CD1c-positive myeloid dendritic cell (primary cell): Measurements from ENCODE around the gene ROCK1.
"Not testable (repeated sequence)": the region's sequence is repeated elsewhere in the genome, so short reads cannot be mapped to it uniquely, and the experiment has no call there.

Experiments
- DNase-seq: peaks from one replicate; pipeline ENCODE4 v3.0.0-alpha.2; 2016; ENCODE audit errors: extremely low spot score

ROCK1 gene

DNA sequence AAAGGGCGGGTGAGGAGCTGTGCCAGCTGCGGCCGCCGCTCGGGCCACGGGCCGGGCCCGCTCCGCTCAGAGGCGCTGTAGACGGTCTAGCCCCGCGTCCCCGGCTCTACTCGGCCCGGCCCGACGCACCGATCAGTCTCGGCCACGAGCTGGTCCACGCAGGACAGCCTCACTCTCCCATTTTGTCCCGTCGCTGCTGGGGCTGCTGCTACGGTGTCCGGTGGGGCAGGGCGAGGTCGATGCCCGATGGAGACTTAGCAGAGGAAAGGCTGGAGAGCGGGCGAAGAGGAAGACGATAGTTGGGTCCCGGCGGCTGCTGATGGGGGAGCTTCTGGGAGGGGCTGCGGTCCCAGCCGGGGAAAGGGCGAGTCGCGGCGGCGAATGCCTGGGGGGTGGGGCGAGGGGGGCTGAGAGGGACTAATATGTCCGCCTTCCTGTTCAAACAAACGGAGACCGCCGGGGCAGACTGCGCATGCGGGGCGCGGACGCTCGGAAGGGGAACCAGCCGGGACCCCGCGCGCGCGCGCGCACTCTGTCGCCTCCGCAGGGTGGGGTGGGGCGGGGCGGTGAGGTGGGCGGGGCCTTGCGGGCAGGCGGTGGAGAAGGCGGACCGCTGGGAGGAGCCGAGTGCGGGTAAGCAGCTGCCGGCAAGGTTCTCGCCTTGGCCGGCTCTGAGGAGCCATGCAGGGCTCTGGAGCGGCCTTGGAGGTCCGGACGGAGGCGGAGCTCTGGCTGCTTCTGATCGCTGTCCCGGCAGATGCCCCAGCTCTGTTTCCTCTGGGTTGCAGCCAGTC lies at the start of gene ROCK1:
Gene ROCK1, minus strand, starts transcription at position 468 of the 794 bp plus-strand sequence. CDS start 903 bp downstream, outside the sequence.
- peak; percentile 97 for DNase-seq

DNA sequence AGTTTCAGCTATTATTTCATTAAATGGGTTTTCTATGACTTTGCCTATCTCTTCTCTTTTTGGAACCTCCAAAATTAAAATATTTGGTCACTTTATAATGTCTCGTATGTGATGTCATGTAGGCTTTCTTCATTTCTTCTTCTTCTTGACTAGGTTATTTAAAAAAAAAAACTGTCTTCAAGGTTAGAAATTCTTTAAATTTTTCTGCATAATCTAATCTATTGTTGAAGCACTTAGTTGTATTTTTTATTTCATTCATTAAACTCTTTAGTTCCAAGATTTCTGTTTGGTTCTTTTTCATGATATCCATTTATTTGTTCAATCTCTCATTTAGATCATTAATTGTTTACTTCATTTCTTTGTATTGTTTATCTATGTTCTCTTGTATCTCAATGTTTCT lies 43.8 kb upstream of the ROCK1 start:
- DNase-seq, result no peak

DNA sequence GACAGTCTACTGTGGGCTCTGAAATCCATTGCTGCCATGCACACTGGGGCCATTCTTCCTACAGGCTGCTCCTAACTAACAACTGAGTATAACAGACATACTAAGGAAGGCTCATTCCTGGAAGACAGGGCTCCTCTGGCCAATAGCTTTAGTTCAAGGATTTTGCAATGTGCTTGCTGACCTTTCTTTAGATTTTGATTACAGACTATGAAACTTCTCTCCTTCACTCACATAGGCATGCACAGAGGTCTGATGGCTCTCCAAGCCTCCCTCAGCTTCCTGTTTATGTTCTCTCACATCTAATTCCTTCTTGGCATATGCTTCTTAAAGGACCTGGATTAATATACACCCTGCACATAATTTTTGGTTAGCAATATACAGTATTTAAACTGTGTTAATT lies 34.4 kb upstream of the ROCK1 start:
- peak; percentile 8 for DNase-seq

DNA sequence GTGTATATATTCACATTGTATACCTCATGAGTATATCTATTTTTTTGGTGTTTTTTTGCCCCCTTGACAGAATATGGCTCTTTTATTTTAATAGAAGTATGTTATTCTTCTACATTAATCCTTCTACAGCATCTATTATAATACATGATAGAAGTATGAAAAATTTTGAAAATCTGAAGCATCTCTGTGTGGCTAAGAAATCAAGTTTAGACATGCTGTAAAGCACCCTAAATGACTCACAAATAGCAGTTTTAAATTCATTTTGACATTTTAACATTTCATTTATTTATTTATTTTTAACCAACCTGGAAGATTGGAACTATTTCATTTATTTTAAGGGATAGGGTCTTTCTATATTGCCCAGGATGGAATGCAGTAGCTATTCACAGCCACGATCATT lies 33.8 kb upstream of the ROCK1 start:
- no peak for DNase-seq

DNA sequence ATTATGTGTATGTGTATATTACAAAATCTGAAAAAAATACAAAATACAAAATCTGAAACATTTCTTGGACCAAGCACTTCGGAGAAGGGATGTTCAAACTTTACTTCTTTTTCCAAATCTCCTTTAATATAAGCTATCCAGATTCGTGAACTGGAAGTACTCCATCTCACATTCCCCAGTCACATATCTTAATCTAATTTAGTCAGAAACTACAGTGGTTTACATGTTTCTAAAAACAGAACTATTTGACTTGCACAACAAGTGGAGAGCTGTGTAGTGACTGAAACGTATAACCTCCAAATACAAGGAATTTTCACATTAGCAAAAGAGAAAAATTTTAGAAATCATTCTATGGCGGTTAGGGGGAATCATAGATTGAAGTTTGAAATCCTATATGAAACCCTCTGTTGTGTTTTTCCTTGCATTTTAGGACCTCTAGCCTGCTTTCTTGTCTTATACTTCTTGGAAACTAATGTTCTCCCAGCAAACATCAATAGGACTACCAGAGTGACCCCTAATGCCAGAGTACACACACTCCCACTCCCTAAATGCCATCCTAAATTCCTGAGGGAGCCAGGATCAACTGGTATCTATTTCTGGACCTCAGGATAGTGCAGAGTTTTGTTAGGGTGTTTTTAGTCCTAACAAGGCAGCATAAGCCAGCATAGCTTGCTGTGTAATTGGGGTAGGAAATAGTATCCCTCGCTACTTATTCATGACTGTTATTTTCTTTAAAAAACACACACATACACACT lies 30.2 kb upstream of the ROCK1 start:
- no peak for DNase-seq

DNA sequence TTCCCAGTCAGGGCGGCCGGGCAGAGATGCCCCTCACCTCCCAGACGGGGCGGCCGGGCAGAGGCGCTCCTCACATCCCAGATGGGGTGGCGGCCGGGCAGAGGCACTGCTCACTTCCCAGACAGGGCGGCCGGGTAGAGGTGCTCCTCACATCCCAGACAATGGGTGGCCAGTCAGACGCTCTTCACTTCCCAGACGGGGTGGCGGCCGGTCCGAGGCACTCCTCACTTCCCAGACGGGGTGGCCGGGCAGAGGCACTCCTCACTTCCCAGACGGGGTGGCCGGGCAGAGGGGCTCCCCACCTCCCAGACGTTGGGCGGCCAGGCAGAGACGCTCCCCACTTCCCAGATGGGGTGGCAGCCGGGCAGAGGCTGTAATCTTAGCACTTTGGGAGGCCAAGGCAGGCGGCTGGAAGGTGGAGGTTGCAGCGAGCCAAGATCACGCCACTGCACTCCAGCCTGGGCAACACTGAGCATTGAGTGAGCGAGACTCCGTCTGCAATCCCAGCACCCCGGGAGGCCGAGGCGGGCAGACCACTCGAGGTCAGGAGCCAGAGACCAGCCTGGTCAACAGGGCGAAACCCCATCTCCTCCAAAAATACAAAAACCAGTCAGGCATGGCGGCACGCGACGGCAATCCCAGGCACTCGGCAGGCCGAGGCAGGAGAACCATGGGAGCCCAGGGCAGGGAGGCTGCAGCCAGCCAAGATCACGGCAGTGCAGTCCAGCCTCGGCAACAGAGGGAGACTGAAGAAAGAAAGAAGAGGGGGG lies 26.3 kb upstream of the ROCK1 start:
- not testable (repeated sequence) for DNase-seq

DNA sequence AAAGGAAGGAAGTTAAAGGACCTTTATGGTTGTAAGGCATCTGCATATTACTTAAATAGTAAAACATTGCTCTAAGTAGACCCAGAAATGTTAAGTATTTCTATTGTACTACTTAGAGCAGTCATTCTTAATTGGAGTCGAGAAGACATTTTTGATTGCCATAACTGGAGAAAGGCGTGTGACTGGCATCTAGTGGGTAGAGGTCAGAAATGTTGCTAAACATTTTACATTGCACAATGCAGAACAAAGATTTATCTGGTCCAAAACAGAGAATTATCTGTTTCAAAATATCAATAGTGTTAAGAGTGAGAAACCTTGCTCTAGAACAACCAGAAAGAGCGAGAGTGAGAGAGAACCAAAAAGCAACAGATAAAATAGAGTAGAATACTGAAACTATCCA lies 23.3 kb upstream of the ROCK1 start:
- DNase-seq, result peak; percentile 64

DNA sequence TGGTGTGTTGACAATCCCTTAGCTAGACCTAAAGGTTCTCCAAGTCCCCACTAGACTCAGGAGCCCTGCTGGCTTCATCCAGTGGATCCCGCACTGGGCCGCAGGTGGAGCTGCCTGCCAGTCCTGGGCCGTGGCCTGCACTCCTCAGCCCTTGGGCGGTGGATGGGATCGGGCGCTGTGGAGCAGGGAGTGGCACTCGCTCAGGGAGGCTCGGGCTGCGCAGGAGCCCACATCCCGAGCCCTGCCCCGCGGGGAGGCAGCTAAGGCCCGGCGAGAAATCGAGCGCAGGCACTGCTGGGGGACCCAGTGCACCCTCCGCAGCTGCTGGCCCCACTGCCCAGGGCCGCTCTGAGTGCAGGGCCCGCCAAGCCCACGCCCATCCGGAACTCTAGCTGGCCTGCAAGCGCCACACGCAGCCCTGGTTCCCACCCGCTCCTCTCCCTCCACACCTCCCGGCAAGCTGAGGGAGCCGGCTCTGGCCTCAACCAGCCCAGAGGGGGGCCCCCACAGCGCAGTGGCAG lies 20.8 kb upstream of the ROCK1 start:
- no peak for DNase-seq

DNA sequence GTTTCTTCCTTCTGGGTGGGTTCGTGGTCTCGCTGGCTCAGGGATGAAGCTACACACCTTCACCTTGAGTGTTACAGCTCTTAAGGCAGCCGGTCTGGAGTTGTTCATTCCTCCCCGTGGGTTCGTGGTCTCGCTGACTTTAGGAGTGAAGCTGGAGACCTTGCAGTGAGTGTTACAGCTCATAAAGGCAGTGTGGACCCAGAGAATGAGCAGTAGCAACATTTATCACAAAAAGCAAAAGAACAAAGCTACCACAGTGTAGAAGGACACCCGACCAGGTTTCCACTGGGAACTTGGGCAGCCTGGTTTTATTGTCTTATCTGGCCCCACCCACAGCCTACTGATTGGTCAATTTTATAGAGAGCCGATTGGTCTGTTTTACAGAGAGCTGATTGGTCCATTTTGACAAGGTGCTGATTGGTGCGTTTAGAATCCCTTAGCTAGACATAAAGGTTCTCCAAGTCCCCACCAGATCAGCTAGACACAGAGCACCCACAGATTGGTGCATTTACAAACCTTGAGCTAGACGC lies 20.1 kb upstream of the ROCK1 start:
- DNase-seq, result no peak

DNA sequence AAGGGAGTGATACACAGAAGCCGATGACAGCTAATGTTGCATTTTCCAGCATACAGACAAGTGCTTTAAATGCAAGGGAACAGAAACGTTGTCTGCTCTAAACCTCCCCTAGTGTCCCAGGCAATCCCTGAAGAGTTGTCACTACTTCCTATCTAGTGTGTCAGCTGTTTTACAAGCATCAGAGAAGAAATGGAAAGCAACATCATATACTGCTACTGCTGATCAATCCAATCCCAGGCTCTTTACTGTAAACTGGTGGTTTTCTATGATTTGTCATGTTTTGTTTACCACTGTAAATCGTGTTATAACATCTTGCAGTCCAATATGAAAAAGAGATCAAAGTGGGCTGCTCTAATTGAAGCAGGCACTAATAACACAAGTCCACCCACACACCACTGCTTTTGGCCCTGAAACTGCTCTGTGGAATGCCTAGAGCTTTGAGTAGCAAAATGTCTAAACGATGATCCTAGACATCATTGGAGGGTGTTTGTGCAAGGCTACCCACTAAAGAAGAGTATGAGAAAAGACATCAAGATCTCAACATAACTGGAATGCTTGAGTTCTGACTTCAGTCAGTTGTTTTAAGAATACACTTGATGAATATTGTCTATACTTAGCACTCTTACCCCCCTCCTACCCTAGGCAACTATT lies 18.1 kb upstream of the ROCK1 start:
- DNase-seq, result no peak

DNA sequence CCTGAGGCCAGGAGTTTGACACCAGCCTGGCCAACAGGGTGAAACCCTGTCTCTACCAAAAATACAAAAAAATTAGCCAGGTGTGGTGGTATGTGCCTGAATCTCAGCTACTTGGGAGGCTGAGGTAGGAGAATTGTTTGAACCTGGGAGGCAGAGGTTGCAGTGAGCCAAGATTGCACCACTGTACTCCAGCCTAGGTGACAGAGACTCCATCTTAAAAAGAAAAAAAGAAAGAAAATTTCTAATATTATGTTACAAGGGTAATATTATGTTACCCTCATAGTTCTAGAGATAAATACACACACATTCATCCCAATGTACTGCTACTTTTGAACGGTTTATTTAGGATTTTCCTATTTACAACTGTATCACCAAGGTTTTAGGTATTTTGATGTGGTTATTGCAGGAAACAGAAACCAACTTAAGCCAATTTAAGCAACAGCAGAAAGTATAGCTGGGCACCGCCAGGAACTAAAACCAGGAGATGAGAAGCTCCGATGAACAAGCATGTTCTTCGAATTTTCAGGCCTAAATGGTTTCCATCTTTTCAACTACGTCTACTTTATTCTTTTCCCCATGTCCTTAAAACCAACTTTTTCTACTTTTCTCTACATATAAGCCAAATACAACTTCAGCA lies 11.8 kb upstream of the ROCK1 start:
- no peak for DNase-seq

DNA sequence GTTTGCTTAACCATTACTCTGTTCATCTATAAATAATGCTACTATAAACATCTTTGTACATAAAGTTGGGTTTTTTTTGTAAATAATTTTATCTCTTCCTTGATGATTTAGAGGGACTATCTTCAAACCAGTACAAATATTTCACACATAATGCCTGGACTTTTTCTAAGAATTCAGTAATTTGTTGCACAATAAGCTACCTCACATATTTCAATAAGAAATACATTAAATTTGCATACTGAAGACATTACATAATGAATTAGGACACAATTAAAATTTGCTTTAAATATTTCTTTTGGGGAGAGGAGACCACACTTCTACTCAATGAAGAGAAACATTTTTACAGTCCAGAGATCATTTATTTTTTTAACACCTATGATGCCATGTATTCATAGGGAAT lies 7.2 kb upstream of the ROCK1 start:
- DNase-seq, result no peak

DNA sequence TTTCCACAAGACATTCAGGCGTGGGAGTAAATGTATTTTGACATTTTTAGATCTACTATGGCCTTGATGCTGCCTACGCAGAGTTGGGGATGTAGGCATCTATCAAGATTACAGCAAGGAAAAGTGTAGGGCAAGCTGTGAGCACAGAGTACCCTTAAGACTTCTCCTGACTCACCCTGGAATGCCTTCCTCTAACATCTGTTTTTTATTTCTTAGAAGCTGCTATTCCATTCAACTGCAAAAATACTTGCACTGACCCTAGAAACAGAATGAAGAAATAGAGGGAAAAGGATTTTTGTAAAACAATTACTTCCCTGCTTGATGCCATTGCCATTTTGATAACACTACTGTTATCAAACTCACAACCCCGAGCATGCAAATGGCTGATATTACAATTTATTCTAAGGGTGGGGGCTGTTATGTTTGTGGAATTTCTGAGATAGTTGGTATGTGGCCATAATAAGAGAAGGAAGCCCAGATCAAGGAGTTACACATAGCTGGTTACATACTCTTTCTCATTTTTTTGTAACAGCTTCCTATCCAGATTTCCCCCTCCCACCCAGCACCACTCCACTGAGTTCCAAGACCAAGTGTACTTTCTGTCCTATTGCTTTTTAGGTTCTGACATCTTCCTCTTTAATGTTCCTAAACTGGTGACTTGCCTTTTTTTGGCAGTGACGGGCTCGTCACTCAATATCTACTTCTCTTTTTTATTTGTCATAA lies 6.0 kb upstream of the ROCK1 start:
- DNase-seq, result peak; percentile 88

DNA sequence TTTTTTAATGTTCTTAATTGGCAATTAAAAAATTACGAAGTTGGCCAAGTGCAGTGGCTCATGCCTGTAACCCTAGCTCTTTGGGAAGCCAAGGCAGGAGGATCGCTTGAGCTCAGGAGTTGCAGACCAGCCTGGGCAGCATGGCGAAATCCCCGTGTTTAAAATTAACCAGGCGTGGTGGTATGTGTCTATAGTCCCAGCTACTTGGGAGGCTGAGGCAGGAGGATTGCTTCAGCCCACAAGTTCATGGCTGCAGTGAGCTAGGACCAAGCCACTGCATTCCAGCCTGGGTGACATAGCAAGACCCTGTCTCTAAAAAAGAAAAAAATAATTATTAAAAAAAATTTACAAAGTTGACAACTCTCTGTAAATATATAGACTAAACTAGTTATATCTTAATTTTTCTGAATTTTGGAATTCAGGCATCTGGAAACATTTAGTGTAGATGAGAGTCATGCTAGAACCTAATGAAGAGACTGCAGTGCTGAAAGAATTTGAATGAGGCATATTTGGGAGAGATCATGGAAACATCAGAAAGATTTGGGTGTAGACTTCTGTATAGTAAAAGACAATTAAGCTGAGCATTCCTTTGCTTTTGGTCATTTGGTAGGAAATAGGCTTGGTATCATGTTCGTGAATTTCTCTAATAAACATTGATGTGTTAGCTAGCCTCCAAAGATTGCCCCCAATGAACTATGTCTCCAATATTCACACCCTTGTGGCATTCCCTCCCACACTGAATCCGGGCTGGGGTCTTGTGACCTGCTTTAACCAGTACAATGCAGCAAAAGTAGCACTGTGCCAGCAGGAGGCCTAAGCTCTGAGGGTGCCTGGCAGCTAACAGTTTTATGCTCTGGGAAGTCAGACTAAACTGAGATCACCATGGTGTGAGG lies 4.2 kb upstream of the ROCK1 start:
- peak; percentile 31 for DNase-seq

DNA sequence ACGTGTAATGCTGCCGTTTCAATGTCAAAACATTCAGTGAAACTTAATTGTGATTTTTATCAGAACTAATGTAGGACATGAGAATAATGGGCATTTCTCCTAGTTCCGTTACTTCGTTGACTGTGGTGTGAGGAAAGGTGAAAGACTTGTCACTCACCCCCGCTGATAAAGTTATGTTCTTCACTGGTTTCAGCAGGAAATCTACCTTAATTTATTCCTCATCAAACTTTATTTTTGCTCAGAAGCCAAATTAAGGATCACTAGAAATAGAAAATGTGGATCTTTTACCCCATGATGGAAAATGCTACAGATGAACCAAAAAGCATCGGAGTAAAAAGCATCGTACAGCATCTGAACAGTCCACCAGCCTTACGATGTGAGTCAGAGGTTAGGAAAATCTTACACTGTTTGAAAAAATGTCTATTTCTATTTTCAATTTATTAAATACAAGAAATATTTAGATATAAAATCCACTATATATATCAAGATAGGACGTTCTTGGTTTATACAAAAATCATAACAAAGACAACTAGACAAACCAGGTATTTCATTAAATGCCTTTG lies 1.0 kb upstream of the ROCK1 start:
- no peak for DNase-seq

DNA sequence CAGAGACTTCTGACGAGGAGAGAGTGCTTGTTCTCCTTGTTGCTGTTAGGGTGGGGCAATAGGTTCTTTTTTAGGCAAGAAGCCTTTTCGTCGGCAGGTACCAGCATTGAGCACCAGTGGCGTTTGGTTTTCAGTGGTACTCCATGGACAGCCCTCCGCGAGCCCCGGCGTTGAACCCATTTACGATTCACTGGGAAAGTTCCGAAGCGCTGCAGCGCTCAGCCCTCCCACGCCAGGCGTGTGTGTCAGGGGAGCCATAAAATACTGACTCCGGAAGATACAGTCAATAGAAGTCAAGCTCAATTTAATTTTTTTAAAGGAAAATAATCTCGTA lies 494 bp upstream of the ROCK1 start:
- DNase-seq, result peak; percentile 82

DNA sequence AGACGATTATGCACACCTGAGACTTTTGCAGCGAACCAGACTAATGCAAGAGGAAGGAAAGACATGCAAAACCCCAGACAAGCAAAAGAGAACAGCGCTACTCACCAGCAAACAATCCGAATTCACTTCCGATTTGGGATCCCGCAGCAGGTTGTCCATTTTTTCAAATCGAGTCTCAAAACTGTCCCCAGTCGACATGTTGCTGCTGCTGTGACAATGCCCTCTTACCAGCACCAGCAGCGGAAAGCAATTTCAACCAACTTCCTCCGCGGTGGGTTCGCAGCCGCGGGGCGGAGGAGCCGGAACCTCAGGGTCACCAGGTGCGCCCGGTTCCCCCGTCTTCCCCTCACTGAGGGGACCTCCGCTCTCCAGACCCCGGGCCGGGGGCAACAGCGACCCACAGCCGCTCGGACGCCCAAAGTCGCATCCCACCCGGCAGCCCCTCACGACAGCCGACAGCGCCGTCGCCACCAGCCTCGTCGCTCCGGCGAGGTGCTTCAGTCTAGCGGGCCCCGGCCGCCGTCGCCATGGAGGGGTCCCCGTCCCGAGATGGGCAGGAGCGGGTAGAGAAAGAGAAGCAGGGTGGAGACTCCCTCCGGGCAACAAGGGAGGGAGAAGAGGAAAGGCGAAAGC lies 784 bp downstream of the ROCK1 start:
- DNase-seq, result peak; percentile 75

DNA sequence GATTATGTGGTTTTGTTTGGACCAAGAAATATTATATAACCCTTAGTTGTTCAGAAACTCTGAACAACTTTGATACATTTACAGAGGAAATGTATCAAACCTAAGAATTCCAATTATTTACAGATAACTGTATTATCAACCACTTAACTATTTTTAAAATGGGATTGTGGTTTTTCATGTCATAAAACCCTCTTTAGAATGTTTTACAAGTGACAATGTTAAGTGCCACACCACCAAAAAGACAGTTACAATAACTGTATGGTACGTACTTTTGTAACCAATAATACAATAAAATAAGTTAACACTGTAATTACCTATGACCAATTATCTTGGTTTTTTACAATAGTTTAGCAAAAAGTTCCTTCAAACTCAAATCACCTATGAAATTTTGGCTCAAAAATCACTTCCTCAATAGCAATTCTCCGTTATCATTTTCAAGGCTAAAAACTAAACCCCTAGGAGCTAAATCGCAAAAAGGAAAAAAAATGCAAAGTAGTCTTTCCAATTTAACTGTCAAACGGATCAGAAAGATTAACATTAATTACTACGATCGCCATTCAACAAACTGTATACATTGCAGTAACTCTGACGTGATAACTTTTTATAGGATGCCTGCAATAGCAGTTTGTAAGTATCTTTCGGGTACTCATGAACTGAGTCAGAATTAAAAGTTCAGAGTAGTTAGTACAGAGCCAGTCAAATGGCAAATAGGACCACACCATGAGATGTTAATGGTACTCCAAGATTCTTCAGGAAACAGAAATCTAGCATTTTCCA lies 1.5 kb downstream of the ROCK1 start:
- DNase-seq, result peak; percentile 32
